ENCODE data around the gene CYP3A5. TPM values are rescaled to one million over a fixed set of nuclear protein-coding genes. Genes with fewer than 3 reads are reported as not detected.

The CYP3A5 gene
- total and polyA plus RNA-seq, 9 of the 15 experiments (the other 6 are each of a cell fraction or from before 2014, with no cell fraction given) = 0.73 to 2.8 (median 1.5) TPM

DNA sequence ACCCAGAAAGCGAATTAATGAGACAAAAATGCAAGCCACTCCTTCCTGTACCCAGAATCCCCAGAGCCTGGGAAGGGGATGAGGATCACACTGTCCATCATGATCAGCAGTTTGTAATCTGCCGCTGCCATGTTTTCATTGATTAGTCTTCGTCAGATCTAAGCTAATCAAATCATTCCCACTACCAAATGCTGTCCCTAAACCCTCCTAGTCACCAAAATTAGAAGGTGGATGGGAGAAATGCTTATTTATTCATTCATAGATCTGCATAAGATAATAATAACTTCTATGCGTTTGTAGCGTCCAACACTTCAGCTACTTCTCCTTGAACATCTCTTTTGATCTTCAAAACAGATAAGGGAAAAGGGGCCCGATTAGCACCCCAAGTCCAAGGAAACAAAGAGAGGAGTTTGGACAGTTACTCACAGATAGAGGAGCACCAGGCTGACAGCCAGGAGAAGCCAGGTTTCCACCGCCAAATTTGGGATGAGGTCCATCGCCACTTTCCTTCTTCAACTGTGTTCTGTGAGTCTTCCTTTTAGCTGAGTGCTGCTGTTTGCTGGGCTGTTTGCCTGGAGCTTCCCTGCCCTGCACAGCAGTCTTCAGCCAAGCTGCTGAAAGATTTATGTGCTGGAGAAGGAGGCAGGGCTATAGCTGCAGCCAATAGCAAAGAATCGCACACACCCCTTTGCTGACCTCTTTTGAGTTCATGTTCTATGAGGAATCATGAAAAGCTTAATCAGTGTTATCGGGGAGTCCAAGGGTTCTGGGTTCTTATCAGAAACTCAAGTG is at the start of gene CYP3A5 (continued):
- TF ChIP-seq OTX1 (CRISPR knock-in tag; IDR thresholded peaks at IDR 0.05) = no peak
- TF ChIP-seq HNRNPUL1 (IDR thresholded peaks at IDR 0.05; ENCODE audit: low read length) = no peak
- TF ChIP-seq, protein P1, sequence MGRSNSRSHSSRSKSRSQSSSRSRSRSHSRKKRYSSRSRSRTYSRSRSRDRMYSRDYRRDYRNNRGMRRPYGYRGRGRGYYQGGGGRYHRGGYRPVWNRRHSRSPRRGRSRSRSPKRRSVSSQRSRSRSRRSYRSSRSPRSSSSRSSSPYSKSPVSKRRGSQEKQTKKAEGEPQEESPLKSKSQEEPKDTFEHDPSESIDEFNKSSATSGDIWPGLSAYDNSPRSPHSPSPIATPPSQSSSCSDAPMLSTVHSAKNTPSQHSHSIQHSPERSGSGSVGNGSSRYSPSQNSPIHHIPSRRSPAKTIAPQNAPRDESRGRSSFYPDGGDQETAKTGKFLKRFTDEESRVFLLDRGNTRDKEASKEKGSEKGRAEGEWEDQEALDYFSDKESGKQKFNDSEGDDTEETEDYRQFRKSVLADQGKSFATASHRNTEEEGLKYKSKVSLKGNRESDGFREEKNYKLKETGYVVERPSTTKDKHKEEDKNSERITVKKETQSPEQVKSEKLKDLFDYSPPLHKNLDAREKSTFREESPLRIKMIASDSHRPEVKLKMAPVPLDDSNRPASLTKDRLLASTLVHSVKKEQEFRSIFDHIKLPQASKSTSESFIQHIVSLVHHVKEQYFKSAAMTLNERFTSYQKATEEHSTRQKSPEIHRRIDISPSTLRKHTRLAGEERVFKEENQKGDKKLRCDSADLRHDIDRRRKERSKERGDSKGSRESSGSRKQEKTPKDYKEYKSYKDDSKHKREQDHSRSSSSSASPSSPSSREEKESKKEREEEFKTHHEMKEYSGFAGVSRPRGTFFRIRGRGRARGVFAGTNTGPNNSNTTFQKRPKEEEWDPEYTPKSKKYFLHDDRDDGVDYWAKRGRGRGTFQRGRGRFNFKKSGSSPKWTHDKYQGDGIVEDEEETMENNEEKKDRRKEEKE (IDR thresholded peaks at IDR 0.05; ENCODE audit: borderline replicate concordance in 1 of 2, control insufficient read depth in 1 of 2, low read depth in 2 of 2, low read length in 1 of 2) = peak in 1 of 2 experiments; percentile 89; a peak in 2 of 4 replicates
- no peak for TF ChIP-seq STAT5B (CRISPR knock-in tag; IDR thresholded peaks at IDR 0.05)
- no peak for TF ChIP-seq ATF2 (CRISPR knock-in tag; IDR thresholded peaks at IDR 0.05)
- 0 out of 2 replicates have a peak, but pooled peaks have one; percentile 28 for TF ChIP-seq SPI1 (IDR thresholded peaks at IDR 0.05; ENCODE audit: borderline replicate concordance, low read depth, low read length)
- peak; percentile 23; the same call in 1 of the 2 replicates for TF ChIP-seq BHLHE40 (IDR thresholded peaks at IDR 0.05; ENCODE audit: low read length)
- peak; percentile 60; the same call in 1 of the 2 replicates for TF ChIP-seq NBN (IDR thresholded peaks at IDR 0.05; ENCODE audit: low read depth)
- TF ChIP-seq KLF13 (tag; IDR thresholded peaks at IDR 0.05; ENCODE audit: borderline replicate concordance, low read depth) = 0 out of 2 replicates have a peak, but pooled peaks have one; percentile 19
- no peak for TF ChIP-seq NR3C1 (CRISPR knock-in tag; IDR thresholded peaks at IDR 0.05)
- no peak for TF ChIP-seq ZNF76 (CRISPR knock-in tag; IDR thresholded peaks at IDR 0.05; ENCODE audit: borderline replicate concordance)
- TF ChIP-seq, protein P2, sequence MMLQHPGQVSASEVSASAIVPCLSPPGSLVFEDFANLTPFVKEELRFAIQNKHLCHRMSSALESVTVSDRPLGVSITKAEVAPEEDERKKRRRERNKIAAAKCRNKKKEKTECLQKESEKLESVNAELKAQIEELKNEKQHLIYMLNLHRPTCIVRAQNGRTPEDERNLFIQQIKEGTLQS (IDR thresholded peaks at IDR 0.05) = peak; percentile 1; the same call in 1 of the 2 replicates
- TF ChIP-seq, protein P2 (CRISPR knock-in tag; conservative IDR thresholded peaks at IDR 0.05) = no peak
- no peak for TF ChIP-seq ZNF274 (IDR thresholded peaks at IDR 0.05; ENCODE audit: borderline replicate concordance, low read depth, low read length)
- TF ChIP-seq, protein P3, sequence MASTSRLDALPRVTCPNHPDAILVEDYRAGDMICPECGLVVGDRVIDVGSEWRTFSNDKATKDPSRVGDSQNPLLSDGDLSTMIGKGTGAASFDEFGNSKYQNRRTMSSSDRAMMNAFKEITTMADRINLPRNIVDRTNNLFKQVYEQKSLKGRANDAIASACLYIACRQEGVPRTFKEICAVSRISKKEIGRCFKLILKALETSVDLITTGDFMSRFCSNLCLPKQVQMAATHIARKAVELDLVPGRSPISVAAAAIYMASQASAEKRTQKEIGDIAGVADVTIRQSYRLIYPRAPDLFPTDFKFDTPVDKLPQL (IDR thresholded peaks at IDR 0.05; ENCODE audit: extremely low read depth, insufficient read length) = no peak
- TF ChIP-seq, protein P4, sequence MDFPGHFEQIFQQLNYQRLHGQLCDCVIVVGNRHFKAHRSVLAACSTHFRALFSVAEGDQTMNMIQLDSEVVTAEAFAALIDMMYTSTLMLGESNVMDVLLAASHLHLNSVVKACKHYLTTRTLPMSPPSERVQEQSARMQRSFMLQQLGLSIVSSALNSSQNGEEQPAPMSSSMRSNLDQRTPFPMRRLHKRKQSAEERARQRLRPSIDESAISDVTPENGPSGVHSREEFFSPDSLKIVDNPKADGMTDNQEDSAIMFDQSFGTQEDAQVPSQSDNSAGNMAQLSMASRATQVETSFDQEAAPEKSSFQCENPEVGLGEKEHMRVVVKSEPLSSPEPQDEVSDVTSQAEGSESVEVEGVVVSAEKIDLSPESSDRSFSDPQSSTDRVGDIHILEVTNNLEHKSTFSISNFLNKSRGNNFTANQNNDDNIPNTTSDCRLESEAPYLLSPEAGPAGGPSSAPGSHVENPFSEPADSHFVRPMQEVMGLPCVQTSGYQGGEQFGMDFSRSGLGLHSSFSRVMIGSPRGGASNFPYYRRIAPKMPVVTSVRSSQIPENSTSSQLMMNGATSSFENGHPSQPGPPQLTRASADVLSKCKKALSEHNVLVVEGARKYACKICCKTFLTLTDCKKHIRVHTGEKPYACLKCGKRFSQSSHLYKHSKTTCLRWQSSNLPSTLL (IDR thresholded peaks at IDR 0.05) = no peak
- TF ChIP-seq GABPA (tag; conservative IDR thresholded peaks at IDR 0.05; ENCODE audit: low read depth) = 0 out of 2 replicates have a peak, but pooled peaks have one; percentile 21

Measured in K562 (cell line).